SK-N-SH (cell line): ENCODE data around the gene SFSWAP. TPM values are rescaled to one million over a fixed set of nuclear protein-coding genes. Genes with fewer than 3 reads are reported as not detected.

Experiments used
- CTCF ChIA-PET: fragments of 300-600, 350-600 bp; formaldehyde crosslinking; extraction: SDS; loops from one replicate; lab custom pipeline; 2021; lab: Yijun Ruan, JAX
- POLR2A ChIA-PET: fragments of 350-600 bp; sonication (Branson Sonifier 250); formaldehyde crosslinking; extraction: SDS; loops from one replicate; lab custom pipeline; 2020; ENCODE audit warnings: antibody characterized with exemption, inconsistent platforms; lab: Yijun Ruan, JAX
- DNase-seq: peaks from one replicate; pipeline ENCODE4 v3.0.0; 2012
- H2AFZ ChIP-seq: fragments of 200-600 bp; sonication (generic); 2 replicates; pipeline ENCODE4 v1.8.1; 2016; ENCODE audit warnings: antibody characterized with exemption, mild to moderate bottlenecking, low read depth
- H3F3A ChIP-seq: fragments of 200-600 bp; sonication (generic); replicated peaks from 2 replicates; pipeline ENCODE3; 2016; ENCODE audit warnings: antibody characterized with exemption, mild to moderate bottlenecking; ENCODE audit not compliant: insufficient read depth
- H3K27ac ChIP-seq, 2 experiments: fragments of 200-500 bp in 1 of 2; fragments of 200-600 bp in 1 of 2; sonication (Bioruptor generic) in 1 of 2; sonication (generic), shearing (Covaris generic) in 1 of 2; 2 replicates each; pipeline versions ENCODE4 v1.5.1 to v1.6.1; 2014 to 2016; ENCODE audit warnings: low read depth in 2 of 2, inconsistent platforms in 1 of 2, low read length in 1 of 2, mild to moderate bottlenecking in 1 of 2, mixed read lengths in 1 of 2
- H3K27me3 ChIP-seq: fragments of 200-600 bp; sonication (generic), shearing (Covaris generic); 2 replicates; pipeline ENCODE4 v1.6.1; 2016; ENCODE audit warnings: mixed run types; ENCODE audit not compliant: insufficient read depth
- H3K36me3 ChIP-seq, 2 experiments: fragments of 200-500 bp in 1 of 2; fragments of 200-600 bp in 1 of 2; sonication (Bioruptor generic) in 1 of 2; sonication (generic) in 1 of 2; replicated peaks in 1 of 2; 2 replicates each; pipeline versions ENCODE3 to v1.5.1; 2014 to 2016; ENCODE audit warnings: low read length in 1 of 2, mild to moderate bottlenecking in 1 of 2; ENCODE audit not compliant: insufficient read depth in 2 of 2, control insufficient read depth in 1 of 2
- H3K4me1 ChIP-seq, 2 experiments: fragments of 200-500 bp in 1 of 2; fragments of 200-600 bp in 1 of 2; sonication (Bioruptor generic) in 1 of 2; sonication (generic), shearing (Covaris generic) in 1 of 2; 2 replicates each; pipeline versions ENCODE4 v1.5.1 to v1.6.1; 2014 to 2016; ENCODE audit warnings: low read depth in 1 of 2, low read length in 1 of 2, mixed run types in 1 of 2; ENCODE audit not compliant: insufficient read depth in 2 of 2, control insufficient read depth in 1 of 2
- H3K4me2 ChIP-seq: fragments of 200-600 bp; sonication (generic), shearing (Covaris generic); 2 replicates; pipeline ENCODE4 v1.6.1; 2017; ENCODE audit warnings: mixed run types
- H3K4me3 ChIP-seq, 2 experiments: fragments of 200-500 bp in 1 of 2; fragments of 200-600 bp in 1 of 2; sonication (Bioruptor generic) in 1 of 2; sonication (generic), shearing (Covaris generic) in 1 of 2; 2 replicates each; pipeline versions ENCODE4 v1.5.1 to v1.8.1; 2014 to 2016; ENCODE audit warnings: low read depth in 2 of 2, inconsistent platforms in 1 of 2, low read length in 1 of 2, mild to moderate bottlenecking in 1 of 2, mixed read lengths in 1 of 2, moderate library complexity in 1 of 2
- H3K79me2 ChIP-seq: fragments of 200-600 bp; sonication (generic); 2 replicates; pipeline ENCODE4 v1.8.1; 2017; ENCODE audit warnings: mild to moderate bottlenecking; ENCODE audit not compliant: insufficient read depth
- H3K9ac ChIP-seq: fragments of 200-600 bp; sonication (generic); 2 replicates; pipeline ENCODE4 v1.6.1; 2017; ENCODE audit warnings: mixed run types
- H3K9me2 ChIP-seq: fragments of 200-600 bp; sonication (generic); 2 replicates; pipeline ENCODE4 v1.6.1; 2017; ENCODE audit warnings: mixed run types
- H3K9me3 ChIP-seq: fragments of 200-600 bp; sonication (generic); 2 replicates; pipeline ENCODE4 v1.6.1; 2017; ENCODE audit warnings: mixed run types, mild to moderate bottlenecking, moderate library complexity
- H4K20me1 ChIP-seq: fragments of 200-600 bp; sonication (generic); 2 replicates; pipeline ENCODE4 v1.6.1; 2017; ENCODE audit warnings: mild to moderate bottlenecking, mixed run types; ENCODE audit not compliant: insufficient read depth
- CHD2 ChIP-seq: fragments of 150-350 bp; IDR thresholded peaks from 2 replicates; pipeline ENCODE4 v1.6.1; 2018; ENCODE audit warnings: low read length; ENCODE audit not compliant: partially characterized antibody
- CTCF ChIP-seq: fragments of 200-600 bp; sonication (generic); IDR thresholded peaks from 2 replicates; pipeline ENCODE4 v1.6.1; 2017; ENCODE audit warnings: antibody characterized with exemption, mild to moderate bottlenecking, moderate library complexity
- ELF1 ChIP-seq: IDR thresholded peaks from 2 replicates; pipeline ENCODE4 v1.4.0; 2012
- EZH2phosphoT487 ChIP-seq: fragments of 200-600 bp; sonication (generic); IDR thresholded peaks from 2 replicates; pipeline ENCODE4 v1.6.1; 2017; ENCODE audit warnings: low read depth, mixed run types, mild to moderate bottlenecking, antibody characterized with exemption, moderate library complexity, borderline replicate concordance
- FOXJ3 ChIP-seq: sonication (generic); formaldehyde crosslinking; IDR thresholded peaks from 2 replicates; pipeline ENCODE4 v1.5.1; 2020; ENCODE audit warnings: mild to moderate bottlenecking, missing genetic modification reagents
- GATA2 ChIP-seq: sonication (generic); formaldehyde crosslinking; IDR thresholded peaks from 2 replicates; pipeline ENCODE4 v1.5.0; 2020; ENCODE audit warnings: mild to moderate bottlenecking, missing genetic modification reagents
- JUND ChIP-seq: IDR thresholded peaks from 2 replicates; pipeline ENCODE4 v1.4.0; 2012
- MXI1 ChIP-seq: IDR thresholded peaks from 2 replicates; pipeline ENCODE4 v1.6.1; 2012; ENCODE audit warnings: mild to moderate bottlenecking, low read depth, low read length, improper control_type of control experiment
- NFIC ChIP-seq: IDR thresholded peaks from 2 replicates; pipeline ENCODE4 v1.4.0; 2012; ENCODE audit warnings: borderline replicate concordance
- POLR2AphosphoS5 ChIP-seq: IDR thresholded peaks from 2 replicates; pipeline ENCODE4 v1.6.1; 2012; ENCODE audit warnings: low read depth, low read length
- RAD21 ChIP-seq: IDR thresholded peaks from 2 replicates; pipeline ENCODE4 v1.6.1; 2012; ENCODE audit warnings: mild to moderate bottlenecking, low read length
- RCOR1 ChIP-seq: fragments of 150-350 bp; IDR thresholded peaks from 2 replicates; pipeline ENCODE4 v1.6.1; 2017; ENCODE audit warnings: antibody characterized with exemption, low read length
- RFX5 ChIP-seq: IDR thresholded peaks from 2 replicates; pipeline ENCODE4 v1.6.1; 2012; ENCODE audit warnings: mild to moderate bottlenecking, improper control_type of control experiment, low read length
- RXRA ChIP-seq: IDR thresholded peaks from 2 replicates; pipeline ENCODE4 v1.4.0; 2012; ENCODE audit warnings: low read depth, mild to moderate bottlenecking, borderline replicate concordance
- SIN3A ChIP-seq: IDR thresholded peaks from 2 replicates; pipeline ENCODE4 v1.6.1; 2012; ENCODE audit warnings: low read depth, mild to moderate bottlenecking, low read length, moderate library complexity, borderline replicate concordance
- SMC3 ChIP-seq: IDR thresholded peaks from 2 replicates; pipeline ENCODE4 v1.6.1; 2012; ENCODE audit warnings: low read depth, low read length, improper control_type of control experiment
- TAF1 ChIP-seq: IDR thresholded peaks from 2 replicates; pipeline ENCODE4 v1.6.1; 2012; ENCODE audit warnings: low read depth, mild to moderate bottlenecking, low read length, moderate library complexity, borderline replicate concordance
- YY1 ChIP-seq: IDR thresholded peaks from 2 replicates; pipeline ENCODE4 v1.4.0; 2012; ENCODE audit warnings: low read depth, mild to moderate bottlenecking
- WGBS: methylation state at CpG from one replicate; pipeline ENCODE4 v1.1.6; 2017; ENCODE audit warnings: low lambda C conversion rate; 5-methylcytosine and 5-hydroxymethylcytosine counted together
- polyA plus RNA-seq, 3 experiments: library from polyadenylated mRNA; depleted of rRNA; stranded (reverse); fragments of >200 nt; gene quantifications; 2 replicates each; pipeline ENCODE4 v1.2.3, GENCODE V29; 2012
- TF ChIP-seq, protein P1 (sequence below): IDR thresholded peaks from 2 replicates; pipeline ENCODE4 v1.4.0; 2012; ENCODE audit warnings: low read depth, borderline replicate concordance
- TF ChIP-seq, protein P2 (sequence below): IDR thresholded peaks from 2 replicates; pipeline ENCODE4 v1.4.0; 2012; ENCODE audit warnings: low read depth
- TF ChIP-seq, protein P3 (sequence below): IDR thresholded peaks from 2 replicates; pipeline ENCODE4 v1.4.0; 2012; ENCODE audit warnings: low read depth, borderline replicate concordance

SFSWAP gene
- polyA plus RNA-seq, 1 of the 3 experiments (the other 2 are of a cell fraction), result 27.9 TPM

DNA sequence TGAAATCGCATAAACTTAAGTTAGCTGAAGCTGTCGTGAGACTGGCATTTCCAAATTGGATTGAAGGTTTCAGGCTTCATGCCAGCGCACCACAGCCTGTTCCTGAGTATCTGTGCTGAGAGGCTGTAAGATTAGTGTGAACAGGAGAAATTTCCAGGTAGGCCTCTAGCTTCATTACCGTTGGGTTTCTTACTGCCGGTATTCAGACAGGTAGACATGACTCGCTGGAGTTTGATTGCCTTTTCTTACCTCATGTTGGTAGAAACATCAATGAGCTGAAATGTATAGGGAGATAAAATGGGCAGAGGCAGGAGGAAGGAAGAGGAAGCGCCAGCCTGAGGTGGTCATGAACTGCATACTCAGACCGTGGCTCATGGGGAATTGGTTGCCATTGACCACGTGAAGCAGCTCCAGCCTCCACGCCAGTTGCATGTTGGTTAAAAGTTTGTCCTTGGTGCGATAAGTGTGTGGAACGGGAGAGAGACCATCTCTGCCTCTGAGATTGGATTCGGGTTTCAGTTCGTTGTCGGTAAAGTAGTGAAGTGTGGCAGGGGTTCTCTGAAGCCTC, 75.0 kb downstream of the SFSWAP start:
- H3K4me3 ChIP-seq, result no peak overlapping the region
- no peaks in the 10 kb centered on the region for H4K20me1 ChIP-seq
- H3K79me2 ChIP-seq, result peaks cover 9% of the 10 kb centered on the region; the same call in 1 of the 2 replicates
- H3K36me3 ChIP-seq, result peaks cover 41 to 61% of the 10 kb centered on the region in 2 experiments
- 92% methylated on average over 13 of the region's 15 CpGs for WGBS
- H3K27ac ChIP-seq, result peak overlapping the region in 1 of 2 experiments; percentile 93; a peak in 1 of 4 replicates
- no peak overlapping the region for H3K9ac ChIP-seq
- H3K9me2 ChIP-seq, result no peaks in the 10 kb centered on the region
- no peak overlapping the region for H2AFZ ChIP-seq
- H3K4me2 ChIP-seq, result no peak overlapping the region
- no peak for DNase-seq
- H3K27me3 ChIP-seq, result no peaks in the 10 kb centered on the region
- POLR2A ChIA-PET, result no interaction called here
- no peaks in the 10 kb centered on the region for H3K9me3 ChIP-seq
- TF ChIP-seq RCOR1 (no peak), ELF1 (no peak), JUND (no peak), CTCF (no peak), EZH2phosphoT487 (no peak), FOXJ3 (no peak), NFIC (no peak), GATA2 (CRISPR knock-in tag) (no peak), RXRA (no peak), RFX5 (no peak), SIN3A (no peak), YY1 (no peak)
- TF ChIP-seq, protein P1, sequence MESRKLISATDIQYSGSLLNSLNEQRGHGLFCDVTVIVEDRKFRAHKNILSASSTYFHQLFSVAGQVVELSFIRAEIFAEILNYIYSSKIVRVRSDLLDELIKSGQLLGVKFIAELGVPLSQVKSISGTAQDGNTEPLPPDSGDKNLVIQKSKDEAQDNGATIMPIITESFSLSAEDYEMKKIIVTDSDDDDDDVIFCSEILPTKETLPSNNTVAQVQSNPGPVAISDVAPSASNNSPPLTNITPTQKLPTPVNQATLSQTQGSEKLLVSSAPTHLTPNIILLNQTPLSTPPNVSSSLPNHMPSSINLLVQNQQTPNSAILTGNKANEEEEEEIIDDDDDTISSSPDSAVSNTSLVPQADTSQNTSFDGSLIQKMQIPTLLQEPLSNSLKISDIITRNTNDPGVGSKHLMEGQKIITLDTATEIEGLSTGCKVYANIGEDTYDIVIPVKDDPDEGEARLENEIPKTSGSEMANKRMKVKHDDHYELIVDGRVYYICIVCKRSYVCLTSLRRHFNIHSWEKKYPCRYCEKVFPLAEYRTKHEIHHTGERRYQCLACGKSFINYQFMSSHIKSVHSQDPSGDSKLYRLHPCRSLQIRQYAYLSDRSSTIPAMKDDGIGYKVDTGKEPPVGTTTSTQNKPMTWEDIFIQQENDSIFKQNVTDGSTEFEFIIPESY, result no peak
- TF ChIP-seq, protein P2, sequence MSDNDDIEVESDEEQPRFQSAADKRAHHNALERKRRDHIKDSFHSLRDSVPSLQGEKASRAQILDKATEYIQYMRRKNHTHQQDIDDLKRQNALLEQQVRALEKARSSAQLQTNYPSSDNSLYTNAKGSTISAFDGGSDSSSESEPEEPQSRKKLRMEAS, result no peak
- H3F3A ChIP-seq, result peaks cover 41% of the 10 kb centered on the region
- CTCF ChIA-PET, result interaction anchor here (1.2 to 1.9 kb wide), 2 partner anchors 10 to 681 kb away, joined by 3 to 4 read pairs; no protein-coding TSS in a partner anchor
- peaks cover 0 to 24% of the 10 kb centered on the region in 2 experiments; a peak in 2 of 4 replicates for H3K4me1 ChIP-seq

DNA sequence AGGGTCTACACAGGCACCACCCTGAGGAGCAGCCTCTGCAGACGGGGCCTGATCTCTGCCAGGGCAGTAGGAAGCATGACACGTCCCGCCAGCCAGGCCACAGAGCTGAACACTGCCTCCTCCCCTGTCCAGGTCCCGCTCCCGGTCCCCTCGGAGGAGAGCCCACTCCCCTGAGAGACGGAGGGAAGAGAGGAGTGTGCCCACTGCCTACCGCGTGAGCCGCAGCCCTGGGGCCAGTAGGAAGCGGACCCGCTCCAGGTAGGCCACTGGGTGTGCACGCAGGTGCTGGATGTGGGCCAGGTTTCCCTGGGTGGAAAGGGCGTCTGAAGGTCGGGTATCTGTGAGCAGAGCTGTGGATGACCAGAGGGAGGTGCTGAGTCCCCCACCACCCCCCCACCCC, 75.4 kb downstream of the SFSWAP start:
- no peak overlapping the region for H3K4me2 ChIP-seq
- H3F3A ChIP-seq, result peaks cover 42% of the 10 kb centered on the region
- H3K27me3 ChIP-seq, result no peaks in the 10 kb centered on the region
- H3K4me3 ChIP-seq, result no peak overlapping the region
- H3K9ac ChIP-seq, result no peak overlapping the region
- H3K4me1 ChIP-seq, result peaks cover 0 to 24% of the 10 kb centered on the region in 2 experiments; a peak in 2 of 4 replicates
- H3K79me2 ChIP-seq, result peaks cover 9% of the 10 kb centered on the region; the same call in 1 of the 2 replicates
- H2AFZ ChIP-seq, result no peak overlapping the region
- peaks cover 43 to 60% of the 10 kb centered on the region in 2 experiments for H3K36me3 ChIP-seq
- H3K27ac ChIP-seq, result no peak overlapping the region
- ChIA-PET CTCF (interaction anchor here (1.9 kb wide), 1 partner anchor 682 kb away, joined by 4 read pairs; no protein-coding TSS in a partner anchor), POLR2A (no interaction called here)
- no peaks in the 10 kb centered on the region for H3K9me2 ChIP-seq
- no peak for DNase-seq
- H4K20me1 ChIP-seq, result no peaks in the 10 kb centered on the region
- 88% methylated on average over 10 of the region's 15 CpGs for WGBS
- no peaks in the 10 kb centered on the region for H3K9me3 ChIP-seq
- TF ChIP-seq POLR2AphosphoS5 (no peak), CHD2 (no peak), SMC3 (no peak), EZH2phosphoT487 (no peak), RCOR1 (no peak), MXI1 (no peak), TAF1 (no peak), SIN3A (no peak), FOXJ3 (no peak), RAD21 (no peak)
- TF ChIP-seq, protein P1, result no peak
- TF ChIP-seq, protein P3, sequence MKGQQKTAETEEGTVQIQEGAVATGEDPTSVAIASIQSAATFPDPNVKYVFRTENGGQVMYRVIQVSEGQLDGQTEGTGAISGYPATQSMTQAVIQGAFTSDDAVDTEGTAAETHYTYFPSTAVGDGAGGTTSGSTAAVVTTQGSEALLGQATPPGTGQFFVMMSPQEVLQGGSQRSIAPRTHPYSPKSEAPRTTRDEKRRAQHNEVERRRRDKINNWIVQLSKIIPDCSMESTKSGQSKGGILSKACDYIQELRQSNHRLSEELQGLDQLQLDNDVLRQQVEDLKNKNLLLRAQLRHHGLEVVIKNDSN, result no peak
